HEK293T (cell line): ENCODE measurements around the gene PIBF1.
"Not testable (repeated sequence)": the region's sequence is repeated elsewhere in the genome, so short reads cannot be mapped to it uniquely, and the experiment has no call there.

Experiments
- CTCF ChIA-PET: fragments of 350-600 bp; formaldehyde crosslinking; extraction: SDS; loops from one replicate; lab custom pipeline; 2021; ENCODE audit warnings: antibody characterized with exemption, inconsistent platforms; lab: Yijun Ruan, JAX
- POLR2A ChIA-PET: fragments of 350-600 bp; formaldehyde crosslinking; extraction: SDS; loops from one replicate; lab custom pipeline; 2020; ENCODE audit warnings: antibody characterized with exemption, inconsistent platforms; lab: Yijun Ruan, JAX
- DNase-seq: peaks from one replicate; pipeline ENCODE4 v3.0.0; 2012; ENCODE audit warnings: mixed read lengths; ENCODE audit errors: extremely low spot score
- ARNT ChIP-seq: fragments of 450-650 bp; IDR thresholded peaks from 2 replicates; pipeline ENCODE4 v1.6.1; 2017; ENCODE audit warnings: mild to moderate bottlenecking
- BHLHE40 ChIP-seq: fragments of 450-650 bp; IDR thresholded peaks from 2 replicates; pipeline ENCODE4 v1.6.1; 2016; ENCODE audit warnings: mild to moderate bottlenecking, moderate library complexity, borderline replicate concordance
- CTBP1 ChIP-seq: fragments of 450-650 bp; IDR thresholded peaks from 2 replicates; pipeline ENCODE4 v1.6.1; 2016; ENCODE audit warnings: borderline replicate concordance
- ELF4 ChIP-seq: fragments of 450-650 bp; IDR thresholded peaks from 2 replicates; pipeline ENCODE4 v1.6.1; 2017; ENCODE audit warnings: antibody characterized with exemption
- FOXA1 ChIP-seq: fragments of 450-650 bp; IDR thresholded peaks from 2 replicates; pipeline ENCODE4 v1.6.1; 2016; ENCODE audit warnings: mild to moderate bottlenecking
- FOXK2 ChIP-seq: fragments of 450-650 bp; IDR thresholded peaks from 2 replicates; pipeline ENCODE4 v1.6.1; 2016; ENCODE audit warnings: mild to moderate bottlenecking
- FOXM1 ChIP-seq: fragments of 450-650 bp; IDR thresholded peaks from 2 replicates; pipeline ENCODE4 v1.6.1; 2017; ENCODE audit warnings: mild to moderate bottlenecking, borderline replicate concordance
- HDGF ChIP-seq: fragments of 450-650 bp; IDR thresholded peaks from 2 replicates; pipeline ENCODE4 v1.6.1; 2017; ENCODE audit warnings: antibody characterized with exemption, borderline replicate concordance
- L3MBTL2 ChIP-seq: fragments of 450-650 bp; conservative IDR thresholded peaks from 2 replicates; pipeline ENCODE4 v1.6.1; 2016; ENCODE audit warnings: mild to moderate bottlenecking
- LEF1 ChIP-seq: fragments of 450-650 bp; IDR thresholded peaks from 2 replicates; pipeline ENCODE4 v1.6.1; 2017; ENCODE audit warnings: mild to moderate bottlenecking, borderline replicate concordance
- NFRKB ChIP-seq: fragments of 450-650 bp; IDR thresholded peaks from 2 replicates; pipeline ENCODE4 v1.6.1; 2016; ENCODE audit warnings: mild to moderate bottlenecking, moderate library complexity
- SP1 ChIP-seq: fragments of 450-650 bp; IDR thresholded peaks from 2 replicates; pipeline ENCODE4 v1.6.1; 2017
- SUZ12 ChIP-seq: fragments of 450-650 bp; IDR thresholded peaks from 2 replicates; pipeline ENCODE4 v1.6.1; 2016; ENCODE audit warnings: mild to moderate bottlenecking
- TARDBP ChIP-seq: fragments of 450-650 bp; IDR thresholded peaks from 2 replicates; pipeline ENCODE4 v1.6.1; 2016
- ZNF384 ChIP-seq: fragments of 450-650 bp; IDR thresholded peaks from 2 replicates; pipeline ENCODE4 v1.6.1; 2016
- TF ChIP-seq, protein P1 (sequence below): fragments of 450-650 bp; IDR thresholded peaks from 2 replicates; pipeline ENCODE4 v1.6.1; 2016

Gene PIBF1

GRCh38 chr13:72891423-72891822, 109.5 kb downstream of the PIBF1 start:
- TF ChIP-seq FOXK2 (no peak), HDGF (no peak), FOXA1 (no peak), ELF4 (no peak), BHLHE40 (no peak), L3MBTL2 (no peak), SP1 (no peak), ARNT (no peak), LEF1 (no peak), TARDBP (no peak), CTBP1 (no peak), FOXM1 (no peak), NFRKB (no peak), ZNF384 (no peak), SUZ12 (no peak)
- TF ChIP-seq, protein P1, sequence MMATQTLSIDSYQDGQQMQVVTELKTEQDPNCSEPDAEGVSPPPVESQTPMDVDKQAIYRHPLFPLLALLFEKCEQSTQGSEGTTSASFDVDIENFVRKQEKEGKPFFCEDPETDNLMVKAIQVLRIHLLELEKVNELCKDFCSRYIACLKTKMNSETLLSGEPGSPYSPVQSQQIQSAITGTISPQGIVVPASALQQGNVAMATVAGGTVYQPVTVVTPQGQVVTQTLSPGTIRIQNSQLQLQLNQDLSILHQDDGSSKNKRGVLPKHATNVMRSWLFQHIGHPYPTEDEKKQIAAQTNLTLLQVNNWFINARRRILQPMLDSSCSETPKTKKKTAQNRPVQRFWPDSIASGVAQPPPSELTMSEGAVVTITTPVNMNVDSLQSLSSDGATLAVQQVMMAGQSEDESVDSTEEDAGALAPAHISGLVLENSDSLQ: no peak
- no peak for DNase-seq
- POLR2A ChIA-PET: no interaction called here
- CTCF ChIA-PET: no interaction called here

DNA sequence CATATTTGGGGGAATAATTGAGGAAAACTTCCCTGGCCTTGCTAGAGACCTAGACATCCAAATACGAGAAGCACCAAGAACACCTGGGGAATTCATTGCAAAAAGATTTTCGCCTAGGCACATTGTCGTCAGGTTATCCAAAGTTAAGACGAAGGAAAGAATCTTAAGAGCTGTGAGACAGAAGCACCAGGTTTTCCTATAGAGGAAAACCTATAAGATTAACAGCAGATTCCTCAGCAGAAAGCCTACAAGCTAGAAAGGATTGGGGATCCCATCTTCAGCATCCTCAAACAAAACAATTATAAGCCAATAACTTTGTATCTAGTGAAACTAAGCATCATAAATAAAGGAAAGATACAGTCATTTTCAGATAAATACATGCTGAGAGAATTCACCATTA, 114.9 kb downstream of the PIBF1 start:
- ChIA-PET POLR2A (no interaction called here), CTCF (no interaction called here)
- no peak for DNase-seq
- TF ChIP-seq ZNF384 (no peak), L3MBTL2 (0 out of 2 replicates have a peak, but pooled peaks have one; percentile 22)

DNA sequence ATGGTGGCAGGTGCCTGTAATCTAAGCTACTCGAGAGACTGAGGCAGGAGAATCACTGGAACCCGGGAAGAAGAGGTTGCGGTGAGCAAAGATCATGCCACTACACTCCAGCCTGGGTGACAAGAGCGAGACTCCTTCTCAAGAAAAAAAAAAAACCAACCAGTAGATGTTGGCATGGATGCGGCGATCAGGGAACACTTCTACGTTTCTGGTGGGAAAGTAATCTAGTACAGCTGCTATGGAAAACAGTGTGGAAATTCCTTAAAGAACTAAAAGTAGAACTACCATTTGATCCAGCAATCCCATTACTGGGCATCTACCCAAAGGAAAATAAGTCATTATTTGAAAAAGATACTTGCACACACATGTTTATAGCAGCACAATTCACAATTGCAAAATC, 119.6 kb downstream of the PIBF1 start:
- CTCF ChIA-PET: not testable (repeated sequence)

GRCh38 chr13:72908416-72908815, 126.5 kb downstream of the PIBF1 start:
- no peak for DNase-seq
- CTCF ChIA-PET: no interaction called here
- POLR2A ChIA-PET: no interaction called here
- no peak for TF ChIP-seq ELF4
- no peak for TF ChIP-seq FOXA1

More for the DNA sequence above, 119.6 kb downstream of the PIBF1 start:
- DNase-seq, POLR2A ChIA-PET: not testable (repeated sequence)

- POLR2A ChIA-PET: no interaction called here
- TF ChIP-seq FOXK2 (no peak), FOXA1 (no peak), L3MBTL2 (no peak), ELF4 (no peak), LEF1 (no peak), BHLHE40 (no peak), CTBP1 (no peak), HDGF (no peak), SUZ12 (no peak), FOXM1 (no peak), TARDBP (no peak), SP1 (no peak), ARNT (no peak)
- TF ChIP-seq, protein P1: no peak
- CTCF ChIA-PET: no interaction called here
- DNase-seq: no peak
These were observed 130.0 kb downstream of the PIBF1 start for GRCh38 chr13:72911981-72912380.

DNA sequence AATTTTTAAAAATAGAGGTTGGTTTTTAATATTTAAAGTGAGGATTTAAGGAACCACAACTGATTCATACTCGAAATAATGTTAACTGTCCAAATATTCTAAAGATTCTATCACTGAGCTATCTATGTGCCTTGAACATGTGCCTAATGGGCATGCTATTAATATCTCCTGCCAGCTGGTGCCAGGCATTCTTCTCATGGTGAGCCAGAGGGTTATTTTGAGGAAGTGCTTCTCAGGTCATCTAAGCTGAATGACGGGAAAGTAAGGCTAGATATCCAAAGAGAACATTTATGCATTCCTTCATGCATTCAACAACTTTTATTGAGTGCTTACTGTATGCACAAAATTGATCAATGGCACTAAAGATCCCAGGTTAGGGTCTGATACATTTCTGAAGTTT, 138.2 kb downstream of the PIBF1 start:
- ChIA-PET POLR2A (no interaction called here), CTCF (no interaction called here)
- TF ChIP-seq L3MBTL2 (no peak), HDGF (no peak), FOXK2 (no peak; the same call in 1 of the 2 replicates), TARDBP (no peak), LEF1 (no peak), ZNF384 (no peak), CTBP1 (no peak), BHLHE40 (no peak)
- TF ChIP-seq, protein P1: no peak
- DNase-seq: no peak

- DNase-seq: no peak
- ChIA-PET POLR2A (no interaction called here), CTCF (no interaction called here)
- no peak for TF ChIP-seq FOXK2
- no peak for TF ChIP-seq ELF4
- no peak for TF ChIP-seq SP1
- no peak for TF ChIP-seq LEF1
- no peak for TF ChIP-seq TARDBP
These were observed 149.4 kb downstream of the PIBF1 start for GRCh38 chr13:72931311-72931710.

DNA sequence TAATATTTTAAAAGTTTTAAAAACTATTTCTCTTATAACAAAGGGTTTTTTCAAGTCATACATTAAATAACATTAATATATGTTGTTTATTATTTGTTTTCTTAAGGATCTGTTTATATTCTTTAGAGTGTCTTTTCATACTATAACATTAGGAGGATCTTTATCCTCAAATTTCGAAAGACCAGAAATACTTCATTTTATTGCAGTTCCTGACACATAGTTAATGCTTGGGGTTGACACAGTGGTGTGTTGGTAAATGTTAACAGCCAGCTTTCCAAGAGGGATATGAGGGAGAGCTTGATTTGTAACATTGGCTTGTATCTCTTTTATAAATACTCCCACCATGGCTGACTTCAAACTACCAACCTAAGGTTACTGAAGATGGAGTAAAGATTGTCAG, 150.3 kb downstream of the PIBF1 start:
- no peak for DNase-seq
- CTCF ChIA-PET: interaction anchor here (0.6 kb wide), 1 partner anchor 241 kb away, joined by 3 read pairs; no protein-coding TSS in a partner anchor
- POLR2A ChIA-PET: no interaction called here
- TF ChIP-seq TARDBP (no peak), FOXK2 (0 out of 2 replicates have a peak, but pooled peaks have one; percentile 50)

- CTCF ChIA-PET, DNase-seq, POLR2A ChIA-PET: not testable (repeated sequence)
These were observed 164.3 kb downstream of the PIBF1 start for GRCh38 chr13:72946267-72946666.
